Raji (cell line): ENCODE measurements around the gene CTDSP1.

ENCODE experiments used
- POLR2A ChIP-seq: IDR thresholded peaks from 2 replicates; pipeline ENCODE4 v1.6.1; 2011; ENCODE audit warnings: low read depth, low read length, control low read depth; ENCODE audit not compliant: insufficient read depth

The CTDSP1 gene

GRCh38 chr2:218392891-218393462 is 6.7 kb upstream of the CTDSP1 start:
- no peak for TF ChIP-seq POLR2A

GRCh38 chr2:218393750-218394290 is 5.8 kb upstream of the CTDSP1 start:
- TF ChIP-seq POLR2A, result no peak

- no peak for TF ChIP-seq POLR2A
These were observed 5.2 kb upstream of the CTDSP1 start for GRCh38 chr2:218394298-218395089.

GRCh38 chr2:218395090-218395444 is 4.6 kb upstream of the CTDSP1 start:
- no peak for TF ChIP-seq POLR2A

- no peak for TF ChIP-seq POLR2A
These were observed 4.2 kb upstream of the CTDSP1 start for GRCh38 chr2:218395456-218395825.

GRCh38 chr2:218395826-218396687 is 3.6 kb upstream of the CTDSP1 start:
- peak; percentile 43; the same call in 1 of the 2 replicates for TF ChIP-seq POLR2A

- peak; percentile 54; the same call in 1 of the 2 replicates for TF ChIP-seq POLR2A
These were observed 2.8 kb upstream of the CTDSP1 start for GRCh38 chr2:218396688-218397462.

- no peak for TF ChIP-seq POLR2A
These were observed 2.2 kb upstream of the CTDSP1 start for GRCh38 chr2:218397463-218397819.

GRCh38 chr2:218397820-218398436 is 1.7 kb upstream of the CTDSP1 start:
- TF ChIP-seq POLR2A, result peak; percentile 75

GRCh38 chr2:218398437-218399390 is 954 bp upstream of the CTDSP1 start:
- TF ChIP-seq POLR2A, result no peak

GRCh38 chr2:218400167-218400929 is 680 bp downstream of the CTDSP1 start:
- no peak for TF ChIP-seq POLR2A

- TF ChIP-seq POLR2A, result no peak
These were observed 1.5 kb downstream of the CTDSP1 start for GRCh38 chr2:218400930-218401881.

- no peak for TF ChIP-seq POLR2A
These were observed 2.2 kb downstream of the CTDSP1 start for GRCh38 chr2:218401890-218402289.
